IPS DF 4.7 (cell line): Measurements from ENCODE around the gene DUSP7.

Experiments used
- DNase-seq: peaks from one replicate; pipeline ENCODE4 v3.0.0-alpha.2; 2013; ENCODE audit warnings: low spot score; ENCODE audit errors: extremely low read depth

The DUSP7 gene

DNA sequence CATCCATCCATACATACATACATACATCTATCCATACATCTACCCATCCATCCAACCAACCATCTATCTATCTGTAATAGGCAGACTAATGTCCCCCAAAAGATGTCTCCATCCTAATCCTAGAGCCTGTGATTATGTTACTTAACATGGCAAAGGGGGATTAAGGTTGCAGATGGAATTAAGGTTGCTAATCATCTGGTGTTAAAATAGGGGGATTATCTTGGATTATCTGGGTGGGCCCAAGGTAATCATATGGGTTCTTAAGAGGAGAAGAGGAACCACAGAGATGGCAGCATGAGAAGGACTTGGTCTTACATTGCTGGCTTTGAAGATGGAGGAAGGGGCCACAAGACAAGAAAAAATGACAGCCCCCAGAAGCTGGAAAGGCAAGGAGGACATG is 45.9 kb downstream of the DUSP7 start:
- no peak for DNase-seq

- no peak for DNase-seq
These were observed 49.1 kb downstream of the DUSP7 start for GRCh38 chr3:52007291-52007690.

DNA sequence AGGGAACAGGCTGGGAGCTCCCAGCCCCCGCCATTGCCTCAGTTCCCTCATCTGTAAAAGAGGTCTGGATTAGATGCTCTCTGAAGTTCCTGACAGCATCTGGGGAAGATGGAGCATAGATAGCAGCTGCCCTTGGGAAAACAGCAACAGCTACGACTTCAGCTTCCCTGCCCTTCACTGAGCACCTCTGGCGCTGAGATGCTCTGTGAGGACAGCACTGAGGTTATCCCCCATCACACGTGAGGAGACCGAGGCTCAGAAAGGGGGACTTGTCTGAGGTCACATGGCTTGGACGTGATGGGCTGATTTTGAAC is 49.6 kb downstream of the DUSP7 start:
- no peak for DNase-seq

GRCh38 chr3:52006017-52006819 is 50.2 kb downstream of the DUSP7 start:
- no peak for DNase-seq

- no peak for DNase-seq
These were observed 50.8 kb downstream of the DUSP7 start for GRCh38 chr3:52005571-52005986.

DNA sequence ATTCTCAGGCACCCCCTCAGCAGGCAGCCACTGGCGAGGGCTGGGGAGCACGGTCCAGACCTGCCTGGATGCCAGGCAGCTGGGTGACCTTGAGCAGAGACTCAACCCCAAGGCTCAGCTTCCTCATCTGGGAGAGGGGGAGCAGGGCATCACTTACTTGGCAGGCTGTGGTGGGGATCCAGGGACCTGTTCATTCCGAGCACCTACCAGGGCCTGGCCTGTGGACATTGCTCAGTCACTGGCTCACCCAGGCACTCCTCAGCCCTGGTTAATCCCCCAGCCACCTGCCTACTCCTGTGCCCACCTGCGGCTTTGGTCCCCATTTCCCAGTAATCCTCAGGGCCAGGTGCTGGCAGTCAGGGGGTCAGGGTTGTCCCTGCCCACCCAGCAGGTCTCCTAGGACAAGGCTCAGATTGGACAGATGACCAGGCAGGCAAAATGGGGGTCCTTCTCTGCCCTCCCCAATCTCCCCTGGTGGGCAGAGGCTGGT is 51.4 kb downstream of the DUSP7 start:
- no peak for DNase-seq

DNA sequence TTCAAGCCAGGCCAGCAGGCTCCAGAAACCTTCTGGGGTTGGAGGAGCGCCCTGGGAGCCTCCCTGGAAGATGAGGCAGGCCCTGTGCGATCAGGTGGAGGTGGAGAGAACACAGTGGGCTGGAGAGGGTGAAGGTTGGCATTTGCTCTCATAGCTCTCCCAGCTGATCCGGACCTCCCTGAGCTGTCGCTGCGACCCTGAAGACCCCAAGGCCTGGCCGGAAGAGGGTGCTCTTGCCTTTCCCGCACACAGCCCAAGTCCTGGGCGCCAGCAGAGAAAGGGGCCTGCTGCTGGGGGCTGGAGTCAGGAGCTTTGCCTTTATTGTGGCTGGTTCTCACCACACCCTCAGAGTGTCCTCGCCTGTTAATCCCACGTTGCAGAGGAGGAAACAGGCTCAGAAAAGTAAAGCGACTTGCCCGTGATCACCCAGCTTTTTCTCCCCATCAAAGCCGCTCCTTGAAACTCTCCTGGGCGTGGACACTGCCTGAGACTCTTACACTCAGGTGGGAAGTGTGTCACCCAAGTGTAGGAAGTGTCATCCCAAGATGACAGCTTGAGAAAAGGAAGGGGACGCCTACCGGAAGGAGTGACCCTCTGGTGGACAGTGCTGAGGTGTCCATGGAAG is 52.1 kb downstream of the DUSP7 start:
- DNase-seq: no peak

DNA sequence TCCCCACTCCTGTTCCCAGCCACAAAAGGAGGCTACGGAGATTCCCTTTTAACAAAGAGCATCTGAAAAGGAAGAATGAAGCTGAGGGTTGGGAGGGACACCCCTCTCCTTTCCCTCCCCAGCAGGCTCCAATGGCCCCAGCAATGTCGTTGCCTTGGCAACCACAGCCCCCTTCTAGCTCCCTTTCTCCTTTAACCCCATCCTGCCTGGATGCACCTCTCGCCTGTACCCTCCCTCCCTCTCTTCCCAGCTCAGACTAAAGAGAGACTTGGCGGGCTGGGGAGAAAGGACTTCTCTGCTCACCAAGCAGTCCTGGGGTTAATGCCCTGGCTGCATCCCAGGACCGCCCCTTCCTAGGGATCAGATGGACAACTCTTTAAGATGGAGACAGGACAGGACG is 53.6 kb downstream of the DUSP7 start:
- DNase-seq: no peak

GRCh38 chr3:52001443-52001974 is 54.9 kb downstream of the DUSP7 start:
- DNase-seq: no peak

DNA sequence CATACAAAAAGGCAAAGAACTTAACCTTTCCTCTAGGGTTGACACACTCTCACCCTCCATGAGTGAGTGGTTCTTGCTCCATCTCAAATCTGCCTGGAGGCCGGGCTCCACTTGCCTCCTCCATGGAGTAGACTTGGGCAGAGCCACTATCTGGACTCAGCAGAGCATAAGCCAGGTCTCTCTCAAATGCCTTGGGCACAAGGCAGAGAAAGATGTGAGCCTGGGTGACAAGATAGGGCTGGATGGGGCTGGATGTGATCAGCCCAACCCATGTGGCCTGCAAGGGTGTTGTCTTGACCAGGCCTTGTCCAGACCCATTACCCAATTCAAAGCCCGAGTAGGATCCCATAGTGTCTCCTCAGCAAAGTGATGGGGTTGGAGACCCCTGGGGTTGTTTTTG is 56.5 kb downstream of the DUSP7 start:
- DNase-seq: no peak
